ENCODE measurements around the gene RFXAP. TPM values are rescaled to one million over a fixed set of nuclear protein-coding genes. Genes with fewer than 3 reads are reported as not detected.

RFXAP gene
- total RNA-seq, 2 experiments from 2014 or later: 10.0 to 34.1 TPM

GRCh38 chr13:36819739-36820090, 693 bp downstream of the RFXAP start:
- Histone ChIP-seq H3K4me2 (ENCODE audit: low read length) (peak overlapping the region; percentile 72), H3K36me3 (ENCODE audit: insufficient read depth, low read length) (peaks cover 10% of the 10 kb centered on the region; the same call in 1 of the 2 replicates), H2AFZ (ENCODE audit: low read length) (peak overlapping the region; percentile 96), H3K4me3 (ENCODE audit: low read depth, low read length, poor library complexity, severe bottlenecking) (peak overlapping the region; percentile 77), H3K4me1 (ENCODE audit: insufficient read depth, low read length, poor library complexity, severe bottlenecking) (peaks cover 34% of the 10 kb centered on the region), H3K79me2 (ENCODE audit: insufficient read depth, low read depth, low read length) (peaks cover 54% of the 10 kb centered on the region), H3K9me2 (ENCODE audit: insufficient read depth, low read length) (no peaks in the 10 kb centered on the region), H3K27ac (ENCODE audit: low read depth, low read length, poor library complexity, severe bottlenecking) (peak overlapping the region; percentile 63), H3K9me3 (ENCODE audit: low read length) (no peaks in the 10 kb centered on the region), H4K20me1 (ENCODE audit: insufficient read depth, low read length) (peaks cover 16% of the 10 kb centered on the region; the same call in 1 of the 2 replicates)
- ChIA-PET POLR2A (no interaction called here), CTCF (ENCODE audit: unreplicated experiment) (no interaction called here)
- DNase-seq (ENCODE audit: low spot score): peak; percentile 70
- TF ChIP-seq CTCF (conservative IDR thresholded peaks at IDR 0.05; ENCODE audit: low read length): no peak
- no peak for TF ChIP-seq EZH2phosphoT487 (IDR thresholded peaks at IDR 0.05; ENCODE audit: borderline replicate concordance, low read depth, low read length)
- intact Hi-C loops (cut with micrococcal nuclease; ENCODE audit: unreplicated experiment): loop anchor here (1.0 to 2.0 kb wide), 3 partner anchors 99 to 239 kb away; partner anchors contain the start of genes ALG5 and SUPT20H
- no TSS peak for BruUV-seq (replicated peaks)

GRCh38 chr13:36820222-36820621, 1.2 kb downstream of the RFXAP start:
- TF ChIP-seq CTCF (conservative IDR thresholded peaks at IDR 0.05; ENCODE audit: low read length) (no peak), EZH2phosphoT487 (IDR thresholded peaks at IDR 0.05; ENCODE audit: borderline replicate concordance, low read depth, low read length) (no peak)
- intact Hi-C loops (cut with micrococcal nuclease; ENCODE audit: unreplicated experiment): no loop called here
- H2AFZ ChIP-seq (ENCODE audit: low read length): no peak overlapping the region; the same call in 1 of the 2 replicates
- peak overlapping the region; percentile 77 for H3K4me3 ChIP-seq (ENCODE audit: low read depth, low read length, poor library complexity, severe bottlenecking)
- peaks cover 34% of the 10 kb centered on the region for H3K4me1 ChIP-seq (ENCODE audit: insufficient read depth, low read length, poor library complexity, severe bottlenecking)
- no peaks in the 10 kb centered on the region for H3K9me3 ChIP-seq (ENCODE audit: low read length)
- DNase-seq (ENCODE audit: low spot score): peak; percentile 27
- H4K20me1 ChIP-seq (ENCODE audit: insufficient read depth, low read length): peaks cover 16% of the 10 kb centered on the region; the same call in 1 of the 2 replicates
- CTCF ChIA-PET (ENCODE audit: unreplicated experiment): no interaction called here
- peaks cover 59% of the 10 kb centered on the region for H3K79me2 ChIP-seq (ENCODE audit: insufficient read depth, low read depth, low read length)
- peak overlapping the region; percentile 72 for H3K4me2 ChIP-seq (ENCODE audit: low read length)
- POLR2A ChIA-PET: no interaction called here
- peak overlapping the region; percentile 63 for H3K27ac ChIP-seq (ENCODE audit: low read depth, low read length, poor library complexity, severe bottlenecking)
- BruUV-seq (replicated peaks): TSS peak; percentile 22
- H3K36me3 ChIP-seq (ENCODE audit: insufficient read depth, low read length): peaks cover 15% of the 10 kb centered on the region
- H3K9me2 ChIP-seq (ENCODE audit: insufficient read depth, low read length): no peaks in the 10 kb centered on the region

- Histone ChIP-seq H3K9me3 (ENCODE audit: low read length) (no peaks in the 10 kb centered on the region), H3K4me3 (ENCODE audit: low read depth, low read length, poor library complexity, severe bottlenecking) (peak overlapping the region; percentile 29), H3K4me1 (ENCODE audit: insufficient read depth, low read length, poor library complexity, severe bottlenecking) (peaks cover 34% of the 10 kb centered on the region), H3K9me2 (ENCODE audit: insufficient read depth, low read length) (no peaks in the 10 kb centered on the region), H4K20me1 (ENCODE audit: insufficient read depth, low read length) (peaks cover 16% of the 10 kb centered on the region; the same call in 1 of the 2 replicates), H2AFZ (ENCODE audit: low read length) (no peak overlapping the region), H3K36me3 (ENCODE audit: insufficient read depth, low read length) (peaks cover 36% of the 10 kb centered on the region), H3K27ac (ENCODE audit: low read depth, low read length, poor library complexity, severe bottlenecking) (no peak overlapping the region), H3K79me2 (ENCODE audit: insufficient read depth, low read depth, low read length) (peaks cover 63% of the 10 kb centered on the region), H3K4me2 (ENCODE audit: low read length) (peak overlapping the region; percentile 72)
- BruUV-seq (replicated peaks): TSS peak; percentile 25
- CTCF ChIA-PET (ENCODE audit: unreplicated experiment): no interaction called here
- POLR2A ChIA-PET: interaction anchor here (0.8 to 1.5 kb wide), 3 partner anchors 26 to 180 kb away, joined by 3 to 4 read pairs (median 4); no protein-coding TSS in a partner anchor
- TF ChIP-seq EZH2phosphoT487 (IDR thresholded peaks at IDR 0.05; ENCODE audit: borderline replicate concordance, low read depth, low read length) (no peak), CTCF (conservative IDR thresholded peaks at IDR 0.05; ENCODE audit: low read length) (no peak)
- DNase-seq (ENCODE audit: low spot score): no peak
- intact Hi-C loops (cut with micrococcal nuclease; ENCODE audit: unreplicated experiment): no loop called here
Measured at GRCh38 chr13:36822785-36823184, 3.8 kb downstream of the RFXAP start.
